Limb (tissue), 2 donors: Measurements from ENCODE around the gene ZNF563.

ENCODE experiments used
- DNase-seq, 2 donors: peaks; one replicate each; pipeline ENCODE4 v3.0.0-alpha.2; 2016; ENCODE audit errors: extremely low spot score in 2 of 2

ZNF563 gene

GRCh38 chr19:12294249-12295158, 38.9 kb downstream of the ZNF563 start, which contains the start of gene ZNF44:
Gene ZNF44, minus strand, starts transcription at chr19:12294883. Its CDS starts 189 bp downstream, at chr19:12294694.
- peak; percentile 96 to 97 for DNase-seq

DNA sequence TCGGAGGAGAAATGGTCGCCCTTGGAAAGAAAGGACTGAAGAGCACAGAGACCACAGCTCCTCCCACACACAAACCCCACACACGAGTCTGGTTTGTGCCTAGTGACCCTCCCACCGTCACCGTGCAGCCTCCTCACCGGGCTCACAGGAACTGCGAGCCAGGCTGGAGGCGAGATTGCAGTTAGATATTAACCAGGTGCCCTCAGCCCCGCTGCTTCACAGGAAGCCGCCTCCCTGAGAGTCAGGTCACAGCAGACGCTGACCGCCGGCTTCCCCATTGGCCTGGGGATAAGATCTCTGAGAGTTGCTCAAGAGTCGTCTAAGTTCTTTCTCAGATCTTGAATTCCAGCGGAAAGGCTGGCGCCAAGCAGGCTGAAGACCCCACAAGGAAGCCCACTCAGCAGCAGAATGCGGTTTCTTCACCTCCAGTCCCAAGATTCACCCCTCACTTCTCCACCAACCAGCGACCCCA, 39.6 kb downstream of the ZNF563 start:
- DNase-seq, result peak; percentile 2 to 58

- no peak for DNase-seq
These were observed 43.7 kb downstream of the ZNF563 start for GRCh38 chr19:12289790-12290065.

DNA sequence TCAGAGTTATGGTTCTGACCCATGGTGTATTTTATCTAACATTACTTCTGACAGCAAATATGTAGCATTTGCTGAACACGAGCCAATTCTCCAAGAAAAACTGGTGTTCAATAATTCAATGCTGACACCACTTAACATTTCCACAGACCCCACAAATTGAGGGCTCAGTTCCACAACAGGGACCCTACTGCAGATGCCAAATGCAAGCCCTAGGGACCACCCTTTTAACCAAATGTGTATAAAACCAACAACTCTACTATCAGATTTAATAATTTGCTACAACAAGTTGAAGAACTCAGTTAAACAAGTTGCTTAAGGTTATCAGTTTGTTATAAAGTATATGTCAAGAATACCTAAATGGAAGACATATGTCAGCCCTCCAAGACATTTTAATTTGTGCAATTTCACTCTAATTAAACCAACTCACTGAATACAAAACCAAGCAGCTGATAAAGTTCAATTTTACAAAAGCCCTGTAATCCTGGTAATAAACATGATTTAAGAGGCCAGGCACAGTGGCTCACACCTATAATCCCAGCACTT, 45.4 kb downstream of the ZNF563 start:
- no peak for DNase-seq

DNA sequence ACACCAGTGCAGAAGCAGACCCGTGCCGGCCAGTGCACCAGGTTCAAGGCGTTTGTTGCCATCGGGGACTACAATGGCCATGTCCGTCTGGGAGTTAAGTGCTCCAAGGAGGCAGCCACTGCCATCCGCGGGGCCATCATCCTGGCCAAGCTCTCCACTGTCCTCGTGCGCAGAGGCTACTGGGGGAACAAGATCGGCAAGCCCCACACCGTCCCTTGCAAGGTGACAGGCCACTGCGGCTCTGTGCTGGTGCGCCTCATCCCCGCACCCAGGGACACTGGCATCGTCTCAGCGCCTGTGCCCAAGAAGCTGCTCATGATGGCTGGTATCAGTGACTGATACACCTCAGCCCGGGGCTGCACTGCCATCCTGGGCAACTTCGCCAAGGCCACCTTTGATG, 48.8 kb downstream of the ZNF563 start:
- no peak for DNase-seq

GRCh38 chr19:12284226-12284625, 49.2 kb downstream of the ZNF563 start:
- DNase-seq, result no peak

DNA sequence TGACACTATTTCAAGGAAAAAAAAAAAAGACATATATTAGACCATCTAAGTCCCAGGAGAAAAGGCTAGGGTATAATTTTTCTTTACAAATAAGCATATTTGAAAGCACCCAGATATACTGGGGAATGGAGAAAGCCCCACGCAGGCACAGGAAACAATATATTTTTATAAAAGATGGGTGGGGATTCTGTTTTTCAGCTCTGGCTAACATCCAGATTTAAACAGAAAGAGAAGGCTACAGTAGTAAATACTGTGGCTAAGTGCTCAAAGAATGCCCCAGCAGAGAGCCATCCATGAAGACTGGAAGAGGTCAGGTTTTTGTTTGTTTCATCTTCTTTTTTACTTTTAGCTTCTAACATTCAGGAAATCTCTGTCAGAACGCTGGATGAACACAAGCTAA, 54.7 kb downstream of the ZNF563 start:
- no peak for DNase-seq

- no peak for DNase-seq
These were observed 60.2 kb downstream of the ZNF563 start for GRCh38 chr19:12272980-12273901.

DNA sequence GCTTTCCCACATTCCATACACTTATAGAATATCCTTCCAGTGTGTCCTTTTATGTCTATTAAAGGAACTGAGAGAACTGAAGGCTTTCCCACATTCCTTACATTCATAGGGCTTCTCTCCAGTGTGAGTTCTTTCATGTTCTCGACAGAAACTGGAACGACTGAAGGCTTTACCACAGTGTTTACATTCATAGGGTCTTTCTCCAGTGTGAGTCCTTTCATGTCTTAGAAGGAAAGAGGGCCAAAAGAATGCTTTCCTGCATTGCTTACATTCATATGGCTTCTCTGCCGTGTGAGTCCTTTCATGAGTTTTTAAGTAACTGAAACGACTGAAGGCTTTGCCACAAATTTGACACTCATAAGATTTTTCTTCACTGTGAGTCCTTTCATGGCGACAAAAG, 61.0 kb downstream of the ZNF563 start:
- DNase-seq, result no peak

- DNase-seq, result no peak
These were observed 62.6 kb downstream of the ZNF563 start for GRCh38 chr19:12270854-12271253.
